DND-41 (cell line): ENCODE results near the gene S100A4.

Experiments
- ATAC-seq: fragments of 200-7000 bp; cut with Tn5 transposase; 3 replicates; pipeline ENCODE4 v1.9.1; 2021; ENCODE audit warnings: low read depth; ENCODE audit not compliant: insufficient read depth
- DNase-seq: peaks from one replicate; pipeline ENCODE4 v3.0.0-alpha.2; 2020
- H2AFZ ChIP-seq: 2 replicates; pipeline ENCODE4 v1.6.0; 2012; ENCODE audit warnings: low read depth, low read length
- H3K27ac ChIP-seq: 2 replicates; pipeline ENCODE4 v1.5.1; 2012; ENCODE audit warnings: low read length, inconsistent platforms
- H3K27me3 ChIP-seq: fragments of 200-600 bp; sonication (generic); 2 replicates; pipeline ENCODE4 v1.6.0; 2012; ENCODE audit warnings: low read length, mild to moderate bottlenecking, inconsistent platforms; ENCODE audit not compliant: insufficient read depth, poor library complexity
- H3K36me3 ChIP-seq: 2 replicates; pipeline ENCODE4 v1.5.1; 2012; ENCODE audit warnings: low read length, inconsistent platforms; ENCODE audit not compliant: insufficient read depth
- H3K4me1 ChIP-seq: 2 replicates; pipeline ENCODE4 v1.5.1; 2012; ENCODE audit warnings: mild to moderate bottlenecking, low read length; ENCODE audit not compliant: insufficient read depth
- H3K4me2 ChIP-seq: 2 replicates; pipeline ENCODE4 v1.6.0; 2012; ENCODE audit warnings: mild to moderate bottlenecking, moderate library complexity, low read length, inconsistent platforms; ENCODE audit not compliant: insufficient read depth
- H3K4me3 ChIP-seq, 2 experiments: fragments of 200-600 bp in 1 of 2; shearing (Covaris generic) in 1 of 2; 2 replicates each; pipeline ENCODE4 v1.5.1; 2012 to 2016; ENCODE audit warnings: inconsistent platforms in 2 of 2, low read length in 2 of 2, mild to moderate bottlenecking in 2 of 2, low read depth in 1 of 2, moderate library complexity in 1 of 2
- H3K79me2 ChIP-seq: 2 replicates; pipeline ENCODE4 v1.6.0; 2012; ENCODE audit warnings: low read length, inconsistent platforms; ENCODE audit not compliant: insufficient read depth
- H3K9ac ChIP-seq: 2 replicates; pipeline ENCODE4 v1.6.0; 2012; ENCODE audit warnings: low read depth, mild to moderate bottlenecking, inconsistent platforms, low read length, moderate library complexity
- H3K9me3 ChIP-seq: 2 replicates; pipeline ENCODE4 v1.5.1; 2012; ENCODE audit warnings: low read length, moderate library complexity, mild to moderate bottlenecking, inconsistent platforms; ENCODE audit not compliant: insufficient read depth, severe bottlenecking
- H4K20me1 ChIP-seq: 2 replicates; pipeline ENCODE4 v1.6.0; 2012; ENCODE audit warnings: low read length; ENCODE audit not compliant: insufficient read depth
- CTCF ChIP-seq: IDR thresholded peaks from 2 replicates; pipeline ENCODE4 v1.5.1; 2012; ENCODE audit warnings: borderline replicate concordance, low read length, moderate library complexity, mild to moderate bottlenecking; ENCODE audit not compliant: poor library complexity, severe bottlenecking; ENCODE audit errors: extremely low read depth
- EZH2 ChIP-seq: IDR thresholded peaks from 3 replicates; pipeline ENCODE4 v1.6.1; 2012; ENCODE audit warnings: borderline replicate concordance, low read depth, mild to moderate bottlenecking, moderate library complexity, low read length, inconsistent platforms; ENCODE audit not compliant: severe bottlenecking

The S100A4 gene

GRCh38 chr1:153505576-153505975 lies 40.0 kb downstream of the S100A4 start:
- Histone ChIP-seq H3K79me2 (no peaks in the 10 kb centered on the region), H3K27me3 (peaks cover 5% of the 10 kb centered on the region), H4K20me1 (no peaks in the 10 kb centered on the region), H3K4me2 (no peak overlapping the region), H3K36me3 (no peaks in the 10 kb centered on the region), H2AFZ (no peak overlapping the region), H3K4me3 (no peak overlapping the region), H3K4me1 (no peaks in the 10 kb centered on the region), H3K27ac (no peak overlapping the region), H3K9ac (no peak overlapping the region), H3K9me3 (no peaks in the 10 kb centered on the region)
- DNase-seq (no peak), ATAC-seq (no peak)
- TF ChIP-seq CTCF, result no peak
- no peak for TF ChIP-seq EZH2

GRCh38 chr1:153503766-153504165 lies 41.8 kb downstream of the S100A4 start:
- DNase-seq, result no peak
- TF ChIP-seq CTCF, result no peak
- TF ChIP-seq EZH2, result no peak

GRCh38 chr1:153498746-153499145 lies 46.9 kb downstream of the S100A4 start:
- H3K36me3 ChIP-seq, result no peaks in the 10 kb centered on the region
- no peak for ATAC-seq
- H3K4me2 ChIP-seq, result no peak overlapping the region
- H3K79me2 ChIP-seq, result no peaks in the 10 kb centered on the region
- H3K9me3 ChIP-seq, result no peaks in the 10 kb centered on the region
- H3K4me1 ChIP-seq, result no peaks in the 10 kb centered on the region
- TF ChIP-seq EZH2 (no peak), CTCF (no peak)
- no peaks in the 10 kb centered on the region for H4K20me1 ChIP-seq
- no peak overlapping the region for H3K4me3 ChIP-seq
- H3K9ac ChIP-seq, result no peak overlapping the region
- no peak for DNase-seq
- no peak overlapping the region for H2AFZ ChIP-seq
- H3K27me3 ChIP-seq, result peaks cover 17% of the 10 kb centered on the region
- no peak overlapping the region for H3K27ac ChIP-seq

More at GRCh38 chr1:153503766-153504165, 41.8 kb downstream of the S100A4 start:
- H3K9me3 ChIP-seq, result no peaks in the 10 kb centered on the region
- H3K4me3 ChIP-seq, result no peak overlapping the region
- H3K4me2 ChIP-seq, result no peak overlapping the region
- H3K9ac ChIP-seq, result no peak overlapping the region
- no peaks in the 10 kb centered on the region for H4K20me1 ChIP-seq
- no peak overlapping the region for H3K27ac ChIP-seq
- no peaks in the 10 kb centered on the region for H3K36me3 ChIP-seq
- no peaks in the 10 kb centered on the region for H3K4me1 ChIP-seq
- peaks cover 10% of the 10 kb centered on the region for H3K27me3 ChIP-seq
- no peaks in the 10 kb centered on the region for H3K79me2 ChIP-seq
- ATAC-seq, result no peak
- H2AFZ ChIP-seq, result no peak overlapping the region

GRCh38 chr1:153495536-153495935 lies 50.1 kb downstream of the S100A4 start:
- Histone ChIP-seq H3K4me3 (no peak overlapping the region), H3K9ac (no peak overlapping the region), H3K27ac (no peak overlapping the region), H3K36me3 (no peaks in the 10 kb centered on the region), H3K27me3 (peaks cover 31% of the 10 kb centered on the region), H3K79me2 (no peaks in the 10 kb centered on the region), H4K20me1 (no peaks in the 10 kb centered on the region), H3K4me1 (no peaks in the 10 kb centered on the region), H3K9me3 (no peaks in the 10 kb centered on the region), H3K4me2 (no peak overlapping the region), H2AFZ (no peak overlapping the region)
- no peak for DNase-seq
- no peak for TF ChIP-seq CTCF
- no peak for TF ChIP-seq EZH2
- ATAC-seq, result no peak
